ENCODE results near the gene TBC1D9B.

- no peak for TF ChIP-seq YY1 (IDR thresholded peaks at IDR 0.05; ENCODE audit: low read depth)
- no peak for TF ChIP-seq TAF1 (IDR thresholded peaks at IDR 0.05; ENCODE audit: low read depth)
- no peak for TF ChIP-seq EP300 (IDR thresholded peaks at IDR 0.05; ENCODE audit: borderline replicate concordance)
Measured at GRCh38 chr5:179815491-179816249, 92.0 kb downstream of the TBC1D9B start.
